Pancreas (tissue), 10 donors: ENCODE measurements around the gene GGA3. TPM values are rescaled to one million over a fixed set of nuclear protein-coding genes. Genes with fewer than 3 reads are reported as not detected.

ENCODE experiments used
- ATAC-seq, 4 donors: fragments of 200-7000 bp; cut with Tn5 transposase; one replicate each; pipeline versions ENCODE4 v1.8.0 to v1.9.1; 2020; ENCODE audit warnings: mild to moderate bottlenecking in 4 of 4, moderate library complexity in 4 of 4
- DNase-seq, 6 donors: peaks; one replicate each; pipeline ENCODE4 v3.0.0-alpha.2; 2020
- FAIRE-seq: peaks from 2 replicates; lab custom pipeline; 2012; peaks lifted over from hg19 to GRCh38; lab: Jason Lieb, UNC
- H3K27ac ChIP-seq, 4 donors: fragments of 200-600 bp; sonication (generic); 1 replicate in 3 of 4; 2 replicates in 1 of 4; pipeline versions ENCODE4 v1.5.0 to v1.8.0; 2020
- H3K27me3 ChIP-seq, 4 donors: fragments of 200-600 bp; one replicate each; pipeline ENCODE4 v1.8.0; 2021
- H3K36me3 ChIP-seq, 3 donors: fragments of 200-600 bp; sonication (generic) in 1 of 3; one replicate each; pipeline versions ENCODE4 v1.5.0 to v1.8.0; 2020 to 2021
- H3K4me1 ChIP-seq, 3 donors: fragments of 200-600 bp; one replicate each; pipeline ENCODE4 v1.8.0; 2021
- H3K4me3 ChIP-seq, 4 donors: fragments of 200-600 bp; sonication (generic) in 2 of 4; one replicate each; pipeline versions ENCODE4 v1.5.0 to v1.8.0; 2020 to 2021
- H3K9me3 ChIP-seq, 4 donors: fragments of 200-600 bp; one replicate each; pipeline ENCODE4 v1.8.0; 2021
- whole genome bisulfite sequencing, 2 donors: extraction: QIAGEN DNeasy Blood & Tissue Kit; methylation state at CpG; one replicate each; pipeline ENCODE4 v1.1.7; 2013; 5-methylcytosine and 5-hydroxymethylcytosine counted together
- intact Hi-C, 3 donors: fragments of 100-400 bp; cut with DNase I; formaldehyde crosslinking; loops; one replicate each; pipeline versions ENCODE4 v1.11.1 to v1.14.2; 2022
- polyA plus RNA-seq, 2 donors: library from polyadenylated mRNA; stranded (reverse); fragments of 200-250 nt; gene quantifications; one replicate each; pipeline ENCODE4 v1.2.3, GENCODE V29; 2013
- total RNA-seq, 6 donors: library from RNA; stranded (reverse); fragmentation: NEBNext Ultra II Directional in 4 of 6; extraction: Animal tissue kit (Norgen Biotek cat#: 25700) in 4 of 6; gene quantifications; one replicate each; pipeline versions ENCODE4 v1.2.1 to v1.2.4, GENCODE V29; 2021 to 2023
- TF ChIP-seq, protein P1 (sequence below), 4 donors: fragments of 200-600 bp; sonication (generic) in 3 of 4; IDR thresholded peaks; one replicate each; pipeline versions ENCODE4 v1.5.0 to v1.8.0; 2021; ENCODE audit warnings: antibody characterized with exemption in 4 of 4
- donor health status: healthy with polysubstance abuse.
- donor health status: DM: no; HTN: no; CAD: no; lungs with moderate emphysema.
- donor health status: DM: no; HTN: no; CAD: no.
- donor health status: control.
- donor health status: control.
- donor health status: Bipolar disorder and iron deficiency.
- donor health status: DM: yes; HTN: yes; CAD: no.
- donor health status: DM: no; HTN: no; CAD: no.
- donor health status: DM: no; HTN: no; CAD: no.
- donor health status: DM: yes; HTN: yes; CAD: no.

Gene GGA3
- total and polyA plus RNA-seq, 8 donors = 13.9 to 39.7 (median 21.0) TPM

DNA sequence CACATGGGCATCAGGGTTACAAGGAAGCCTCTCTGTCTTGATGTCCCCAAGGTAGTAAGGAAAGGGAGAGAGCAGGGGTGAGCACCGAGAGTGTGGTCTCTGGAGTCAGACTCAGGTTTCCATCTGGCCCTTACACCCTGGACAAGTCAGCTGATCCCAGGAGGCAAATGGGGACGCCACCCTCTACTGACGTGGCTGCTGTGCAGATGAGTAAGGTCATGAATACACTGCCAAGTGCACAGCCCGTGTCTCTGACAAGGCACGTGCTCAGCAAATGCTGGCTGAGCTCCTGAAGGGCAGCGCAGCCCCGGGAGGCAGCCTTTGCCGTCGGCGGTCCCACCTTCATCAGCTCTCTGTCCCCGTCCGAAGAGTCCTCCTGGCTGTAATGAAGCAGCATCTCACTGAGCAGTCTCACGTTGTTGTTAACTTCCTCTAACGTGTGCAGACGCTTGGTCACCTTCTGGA is 19.4 kb downstream of the GGA3 start:
- peaks cover 7 to 71% (median 35%) of the 10 kb centered on the region in 3 donors for H3K36me3 ChIP-seq
- no peak for FAIRE-seq
- H3K27ac ChIP-seq = no peak overlapping the region

DNA sequence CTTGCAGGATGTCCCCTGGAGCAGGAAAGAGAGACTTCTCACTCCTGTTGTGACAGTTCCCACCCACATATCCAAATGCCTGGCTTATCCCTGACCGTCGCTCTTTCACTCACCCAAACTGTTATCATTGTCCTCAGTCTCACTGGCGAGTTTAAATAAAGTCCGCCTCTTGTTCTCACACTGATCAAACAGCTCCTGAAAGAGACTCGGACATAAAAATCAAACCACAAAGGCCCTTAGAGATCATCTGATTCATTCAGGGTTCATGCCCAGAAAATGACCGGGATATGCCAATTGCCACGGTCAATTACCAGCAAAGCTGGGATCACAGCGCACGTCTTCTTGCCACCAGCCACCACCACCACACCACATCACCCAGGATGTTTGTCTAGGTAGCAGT is 19.9 kb downstream of the GGA3 start:
- TF ChIP-seq, protein P1, sequence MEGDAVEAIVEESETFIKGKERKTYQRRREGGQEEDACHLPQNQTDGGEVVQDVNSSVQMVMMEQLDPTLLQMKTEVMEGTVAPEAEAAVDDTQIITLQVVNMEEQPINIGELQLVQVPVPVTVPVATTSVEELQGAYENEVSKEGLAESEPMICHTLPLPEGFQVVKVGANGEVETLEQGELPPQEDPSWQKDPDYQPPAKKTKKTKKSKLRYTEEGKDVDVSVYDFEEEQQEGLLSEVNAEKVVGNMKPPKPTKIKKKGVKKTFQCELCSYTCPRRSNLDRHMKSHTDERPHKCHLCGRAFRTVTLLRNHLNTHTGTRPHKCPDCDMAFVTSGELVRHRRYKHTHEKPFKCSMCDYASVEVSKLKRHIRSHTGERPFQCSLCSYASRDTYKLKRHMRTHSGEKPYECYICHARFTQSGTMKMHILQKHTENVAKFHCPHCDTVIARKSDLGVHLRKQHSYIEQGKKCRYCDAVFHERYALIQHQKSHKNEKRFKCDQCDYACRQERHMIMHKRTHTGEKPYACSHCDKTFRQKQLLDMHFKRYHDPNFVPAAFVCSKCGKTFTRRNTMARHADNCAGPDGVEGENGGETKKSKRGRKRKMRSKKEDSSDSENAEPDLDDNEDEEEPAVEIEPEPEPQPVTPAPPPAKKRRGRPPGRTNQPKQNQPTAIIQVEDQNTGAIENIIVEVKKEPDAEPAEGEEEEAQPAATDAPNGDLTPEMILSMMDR (IDR thresholded peaks at IDR 0.05) = no peak
- intact Hi-C loops = no loop called here
- FAIRE-seq (no peak), DNase-seq (no peak), ATAC-seq (no peak)
- no peaks in the 10 kb centered on the region for H3K4me1 ChIP-seq
- H3K9me3 ChIP-seq = no peaks in the 10 kb centered on the region
- no peak overlapping the region for H3K27ac ChIP-seq
- no peaks in the 10 kb centered on the region for H3K27me3 ChIP-seq
- 93 to 95% methylated on average over 9 of the region's 9 CpGs for WGBS, 2 donors
- H3K4me3 ChIP-seq = no peak overlapping the region
- peaks cover 7 to 76% (median 35%) of the 10 kb centered on the region in 3 donors for H3K36me3 ChIP-seq

More for the DNA sequence above, 19.4 kb downstream of the GGA3 start:
- intact Hi-C loops = no loop called here
- no peak overlapping the region for H3K4me3 ChIP-seq
- H3K4me1 ChIP-seq = no peaks in the 10 kb centered on the region
- TF ChIP-seq, protein P1 (IDR thresholded peaks at IDR 0.05) = no peak
- 87 to 94% methylated on average over 15 of the region's 15 CpGs for WGBS, 2 donors
- DNase-seq (no peak), ATAC-seq (no peak)
- no peaks in the 10 kb centered on the region for H3K9me3 ChIP-seq
- H3K27me3 ChIP-seq = no peaks in the 10 kb centered on the region

DNA sequence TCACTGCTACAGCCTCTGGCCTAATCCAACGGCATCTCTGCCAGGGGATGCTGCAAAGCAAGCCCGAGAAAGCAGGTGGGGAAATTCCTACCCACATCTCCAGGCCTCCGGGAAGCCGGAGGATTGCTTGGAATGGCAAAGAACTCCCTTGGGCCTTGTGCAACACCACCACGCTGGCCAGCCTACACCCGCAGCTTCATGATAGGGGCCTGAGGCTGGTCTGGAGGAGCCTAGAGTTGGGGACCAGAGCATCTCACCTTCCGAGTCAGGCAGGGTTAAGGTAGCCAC is 20.3 kb downstream of the GGA3 start:
- peak in 1 of 4 donors; percentile 7 for ATAC-seq

DNA sequence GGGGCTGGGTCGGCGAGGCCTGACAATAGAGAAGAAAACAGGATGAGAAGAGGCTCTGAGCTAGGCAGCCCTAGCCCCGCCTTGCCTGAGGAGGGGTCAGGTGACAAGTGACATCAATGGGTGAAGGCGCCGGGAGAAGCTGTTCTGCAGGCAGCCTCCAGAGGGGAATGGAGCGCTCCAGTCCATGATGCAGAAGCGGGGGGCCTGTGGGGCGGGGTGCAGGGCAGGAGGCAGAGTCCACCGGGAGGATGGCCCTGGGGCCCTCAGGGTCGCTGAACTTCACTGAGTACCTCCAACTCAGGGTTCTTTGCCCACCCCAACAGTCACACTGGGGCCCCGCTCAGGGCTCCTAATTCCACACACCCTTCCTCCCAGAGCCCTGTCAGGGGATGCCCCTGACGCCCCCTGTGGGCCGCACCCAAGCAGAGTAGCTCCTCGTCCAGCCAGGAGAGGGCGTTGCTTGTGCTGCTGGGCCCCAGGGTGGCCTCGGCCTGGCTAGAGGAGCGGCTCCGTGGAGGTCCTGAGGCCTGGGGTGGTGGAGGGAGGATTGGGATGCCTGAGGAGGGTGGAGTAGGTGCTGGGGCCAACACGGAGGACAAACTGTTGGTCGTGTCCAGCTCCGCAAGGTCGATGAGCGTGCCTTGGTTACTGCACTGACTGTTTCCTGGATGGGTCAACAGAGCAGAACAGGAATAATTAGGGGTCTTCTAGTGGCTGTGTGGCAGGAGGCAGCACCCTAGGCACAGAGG is 20.8 kb downstream of the GGA3 start:
- ATAC-seq = peak in 3 of 4 donors; percentile 22 to 36 (median 34)
- H3K4me1 ChIP-seq = no peaks in the 10 kb centered on the region
- intact Hi-C loops = no loop called here
- 70% methylated on average over 22 to 23 of the region's 23 CpGs for WGBS, 2 donors
- H3K36me3 ChIP-seq = peaks cover 7 to 72% (median 33%) of the 10 kb centered on the region in 3 donors
- no peak overlapping the region for H3K4me3 ChIP-seq
- no peak overlapping the region for H3K27ac ChIP-seq
- peak in 1 of 6 donors; percentile 64 for DNase-seq
- FAIRE-seq = no peak
- no peaks in the 10 kb centered on the region for H3K27me3 ChIP-seq
- TF ChIP-seq, protein P1 (IDR thresholded peaks at IDR 0.05) = no peak
- no peaks in the 10 kb centered on the region for H3K9me3 ChIP-seq

More for the DNA sequence above, 20.3 kb downstream of the GGA3 start:
- H3K27me3 ChIP-seq = no peaks in the 10 kb centered on the region
- no peaks in the 10 kb centered on the region for H3K4me1 ChIP-seq
- intact Hi-C loops = no loop called here
- TF ChIP-seq, protein P1 (IDR thresholded peaks at IDR 0.05) = no peak
- peaks cover 7 to 76% (median 35%) of the 10 kb centered on the region in 3 donors for H3K36me3 ChIP-seq
- no peak for FAIRE-seq
- WGBS, 2 donors = 90 to 93% methylated on average over 7 of the region's 7 CpGs
- no peak overlapping the region for H3K4me3 ChIP-seq
- no peak overlapping the region for H3K27ac ChIP-seq
- H3K9me3 ChIP-seq = no peaks in the 10 kb centered on the region
- no peak for DNase-seq

DNA sequence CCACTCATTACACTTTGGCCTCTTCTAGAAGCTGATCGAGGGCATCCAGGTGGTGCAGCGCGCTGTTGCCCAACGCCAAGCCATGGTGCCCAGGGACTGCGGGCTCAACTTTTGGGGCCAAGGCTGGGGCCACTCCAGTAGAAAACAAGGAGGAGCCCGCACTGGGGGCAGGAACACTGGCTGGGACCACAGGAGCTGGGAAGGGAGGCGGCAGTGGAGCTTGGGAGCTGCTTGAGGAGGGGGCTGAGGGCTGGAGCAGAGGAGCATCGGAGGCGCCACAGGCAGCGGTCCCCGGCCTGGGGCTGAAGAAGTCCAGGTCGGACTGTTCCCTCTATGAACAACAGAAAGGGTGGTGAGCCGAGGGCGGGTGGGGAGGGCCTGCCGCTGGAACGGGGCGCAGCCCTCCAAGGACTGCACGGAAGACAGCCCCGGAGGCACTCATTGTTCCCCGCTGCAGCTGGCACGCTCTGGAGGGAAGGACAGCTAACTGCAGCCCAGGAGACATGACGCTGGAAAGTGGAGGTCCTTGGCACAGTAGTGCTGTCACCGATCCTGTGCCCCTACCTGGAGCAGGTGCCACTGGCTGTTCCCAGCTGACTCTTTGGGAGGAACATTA is 21.5 kb downstream of the GGA3 start:
- Histone ChIP-seq H3K27me3 (no peaks in the 10 kb centered on the region), H3K27ac (no peak overlapping the region), H3K36me3 (peaks cover 5 to 71% (median 36%) of the 10 kb centered on the region in 3 donors), H3K9me3 (no peaks in the 10 kb centered on the region), H3K4me1 (no peaks in the 10 kb centered on the region), H3K4me3 (no peak overlapping the region)
- no peak for FAIRE-seq
- 93 to 94% methylated on average over 23 of the region's 23 CpGs for WGBS, 2 donors
- intact Hi-C loops = no loop called here
- TF ChIP-seq, protein P1 (IDR thresholded peaks at IDR 0.05) = no peak
- no peak for DNase-seq
- no peak for ATAC-seq
